Cardiac fibroblast (primary cell): Measurements from ENCODE around the gene BCL2.

ENCODE experiments used
- DNase-seq, 2 donors: peaks; one replicate each; pipeline versions ENCODE4 v3.0.0 to v3.0.0-alpha.2; 2010; ENCODE audit warnings: low read depth in 2 of 2
- H3K4me3 ChIP-seq, 2 donors: replicated peaks in 1 of 2; 1 replicate in 1 of 2; 2 replicates in 1 of 2; pipeline ENCODE4 v1.5.1; 2011; ENCODE audit warnings: low read depth in 2 of 2, low read length in 2 of 2, mild to moderate bottlenecking in 2 of 2, moderate library complexity in 1 of 2
- TF ChIP-seq, protein P1 (sequence below): IDR thresholded peaks from one replicate; pipeline ENCODE4 v1.5.1; 2011; ENCODE audit warnings: low read depth, mild to moderate bottlenecking, low read length, inconsistent platforms

The BCL2 gene

DNA sequence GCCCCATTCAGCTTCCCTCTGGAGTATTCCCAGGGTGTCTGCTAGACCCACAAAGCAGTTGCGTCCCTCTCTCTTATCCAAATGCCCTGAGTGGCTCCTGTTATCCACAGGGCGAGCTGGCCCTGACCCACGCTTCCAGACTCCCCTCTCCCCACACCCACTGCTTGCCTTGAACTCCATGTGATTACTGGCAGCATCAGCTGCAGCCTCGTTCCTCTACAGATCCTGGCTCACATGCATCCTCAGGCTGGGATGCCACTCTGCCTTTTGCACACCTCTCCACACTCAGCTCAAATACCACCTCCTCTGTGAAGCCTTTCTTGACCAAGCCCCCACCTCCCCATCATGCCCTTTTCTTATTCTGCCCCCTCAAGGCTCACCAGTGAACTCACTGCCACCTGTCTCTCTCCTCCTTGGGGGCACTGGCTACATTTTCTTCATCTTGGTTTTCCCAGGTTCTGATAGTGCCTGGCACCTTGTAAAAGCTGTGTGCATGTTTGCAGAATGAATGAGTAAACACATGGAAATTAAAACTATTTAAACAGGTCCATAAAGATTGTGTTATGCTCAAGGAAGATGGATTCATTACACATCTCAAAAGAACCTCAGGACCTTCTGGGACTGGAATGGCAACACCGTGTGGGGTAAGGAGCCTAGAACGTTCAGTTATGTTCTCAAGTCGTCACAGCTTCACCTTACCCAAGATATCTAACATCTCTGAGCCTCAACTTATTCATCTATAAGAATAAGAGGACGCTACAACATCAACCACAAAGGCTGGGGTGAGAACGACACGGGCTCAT lies 165.0 kb downstream of the BCL2 start:
- no peak overlapping the region for H3K4me3 ChIP-seq
- TF ChIP-seq, protein P1, sequence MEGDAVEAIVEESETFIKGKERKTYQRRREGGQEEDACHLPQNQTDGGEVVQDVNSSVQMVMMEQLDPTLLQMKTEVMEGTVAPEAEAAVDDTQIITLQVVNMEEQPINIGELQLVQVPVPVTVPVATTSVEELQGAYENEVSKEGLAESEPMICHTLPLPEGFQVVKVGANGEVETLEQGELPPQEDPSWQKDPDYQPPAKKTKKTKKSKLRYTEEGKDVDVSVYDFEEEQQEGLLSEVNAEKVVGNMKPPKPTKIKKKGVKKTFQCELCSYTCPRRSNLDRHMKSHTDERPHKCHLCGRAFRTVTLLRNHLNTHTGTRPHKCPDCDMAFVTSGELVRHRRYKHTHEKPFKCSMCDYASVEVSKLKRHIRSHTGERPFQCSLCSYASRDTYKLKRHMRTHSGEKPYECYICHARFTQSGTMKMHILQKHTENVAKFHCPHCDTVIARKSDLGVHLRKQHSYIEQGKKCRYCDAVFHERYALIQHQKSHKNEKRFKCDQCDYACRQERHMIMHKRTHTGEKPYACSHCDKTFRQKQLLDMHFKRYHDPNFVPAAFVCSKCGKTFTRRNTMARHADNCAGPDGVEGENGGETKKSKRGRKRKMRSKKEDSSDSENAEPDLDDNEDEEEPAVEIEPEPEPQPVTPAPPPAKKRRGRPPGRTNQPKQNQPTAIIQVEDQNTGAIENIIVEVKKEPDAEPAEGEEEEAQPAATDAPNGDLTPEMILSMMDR, result no peak
- DNase-seq, result no peak

DNA sequence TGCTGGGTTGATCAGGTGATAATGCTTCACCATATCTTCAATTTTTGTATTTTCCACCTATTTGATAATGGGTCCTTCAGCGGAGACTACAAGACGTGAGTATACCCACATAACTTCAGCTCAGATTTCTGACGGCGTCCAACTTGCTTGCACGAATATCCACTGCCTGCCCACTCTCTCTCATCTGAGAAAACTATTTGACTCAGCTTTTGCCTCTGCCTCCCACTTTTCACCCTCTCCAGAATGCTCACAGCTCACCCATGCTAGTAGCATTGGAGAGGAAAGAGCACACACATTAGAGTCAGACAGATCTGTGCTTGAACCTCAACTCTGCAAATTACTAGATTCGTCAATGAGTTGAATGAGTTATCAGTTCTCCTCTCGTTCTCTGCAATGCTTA lies 166.8 kb downstream of the BCL2 start:
- DNase-seq, result no peak
- H3K4me3 ChIP-seq, result no peak overlapping the region
- TF ChIP-seq, protein P1, result no peak

DNA sequence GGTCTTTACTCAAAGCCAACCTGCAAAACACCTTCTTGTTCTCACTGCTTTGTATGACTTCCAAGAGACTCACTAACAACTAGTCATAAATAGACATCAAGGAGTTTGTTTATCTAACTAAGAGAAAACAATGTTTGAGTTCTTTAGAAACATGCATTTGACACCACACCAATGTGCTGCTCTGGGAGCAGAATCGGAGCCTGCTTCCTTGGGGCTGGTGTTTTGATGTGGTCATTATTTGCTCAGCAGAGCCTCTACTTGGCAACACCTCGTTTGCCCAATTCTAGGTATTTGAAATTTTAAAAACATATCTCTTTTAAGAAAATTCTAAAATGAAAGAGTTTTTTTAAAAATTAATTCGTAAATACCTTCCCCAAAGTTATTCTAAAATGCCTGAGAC lies 167.5 kb downstream of the BCL2 start:
- no peak for DNase-seq
- H3K4me3 ChIP-seq, result no peak overlapping the region
- TF ChIP-seq, protein P1, result no peak

DNA sequence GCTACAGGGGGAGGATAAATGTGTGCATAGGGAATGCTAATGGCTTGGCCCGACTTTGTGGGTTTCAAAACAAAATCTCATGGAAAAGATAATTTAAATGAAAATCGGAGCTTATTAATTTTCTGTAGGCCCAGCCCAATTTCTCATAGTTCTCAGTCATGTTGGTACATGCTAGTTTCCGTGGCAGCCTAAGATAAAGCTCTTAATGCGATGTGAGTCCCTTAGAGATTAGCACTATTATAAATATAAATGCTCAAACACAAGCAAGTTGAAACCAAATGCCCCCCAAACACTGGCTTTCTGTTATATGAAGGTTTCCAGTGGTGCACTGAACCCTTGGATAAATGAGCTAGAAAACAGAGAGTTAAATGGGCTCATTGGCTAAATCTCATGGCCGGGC lies 168.0 kb downstream of the BCL2 start:
- no peak overlapping the region for H3K4me3 ChIP-seq
- no peak for DNase-seq
- TF ChIP-seq, protein P1, result no peak

- no peak overlapping the region for H3K4me3 ChIP-seq
- TF ChIP-seq, protein P1, result no peak
- DNase-seq, result no peak
Observed at GRCh38 chr18:63150942-63151421, 168.6 kb downstream of the BCL2 start.

GRCh38 chr18:63150326-63150725 lies 169.2 kb downstream of the BCL2 start:
- DNase-seq, result no peak
- no peak overlapping the region for H3K4me3 ChIP-seq
- TF ChIP-seq, protein P1, result no peak

DNA sequence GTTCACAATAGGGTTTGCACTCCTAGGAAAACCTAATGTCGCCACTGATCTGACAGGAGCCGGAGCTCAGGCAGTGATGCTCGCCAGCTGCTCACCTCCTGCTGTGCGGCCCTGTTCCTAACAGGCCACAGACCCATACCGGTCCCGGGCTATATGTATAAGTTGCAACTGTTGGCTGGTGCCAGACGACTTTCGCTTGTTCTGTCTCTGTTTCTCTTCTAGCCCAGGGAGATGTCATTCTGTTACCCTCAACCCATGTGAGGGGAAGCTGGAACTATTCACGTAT lies 170.3 kb downstream of the BCL2 start:
- H3K4me3 ChIP-seq, result no peak overlapping the region
- TF ChIP-seq, protein P1, result no peak
- no peak for DNase-seq
